ENCODE data around the gene FH.

Gene FH

DNA sequence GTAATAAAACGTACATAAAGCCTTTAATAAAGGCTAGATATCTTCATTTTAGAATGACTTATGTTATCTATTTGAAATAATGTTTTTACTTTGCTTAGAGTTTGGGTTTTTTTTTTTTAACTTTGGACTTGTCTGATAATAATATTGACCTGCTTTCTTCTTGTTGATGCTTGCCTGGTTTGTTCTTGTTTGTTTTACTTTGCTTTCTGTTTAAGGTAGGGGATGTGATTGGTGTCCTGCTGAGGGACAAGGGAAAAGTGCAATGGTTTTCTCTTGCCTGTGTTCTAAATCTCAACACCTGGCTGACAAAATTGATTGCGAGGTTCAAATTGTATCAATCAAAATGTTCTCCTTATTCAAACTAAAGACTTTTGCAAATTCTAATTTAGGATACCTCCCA is 2.2 kb upstream of the FH start:
- no peak for DNase-seq (ENCODE audit: low read depth)

DNA sequence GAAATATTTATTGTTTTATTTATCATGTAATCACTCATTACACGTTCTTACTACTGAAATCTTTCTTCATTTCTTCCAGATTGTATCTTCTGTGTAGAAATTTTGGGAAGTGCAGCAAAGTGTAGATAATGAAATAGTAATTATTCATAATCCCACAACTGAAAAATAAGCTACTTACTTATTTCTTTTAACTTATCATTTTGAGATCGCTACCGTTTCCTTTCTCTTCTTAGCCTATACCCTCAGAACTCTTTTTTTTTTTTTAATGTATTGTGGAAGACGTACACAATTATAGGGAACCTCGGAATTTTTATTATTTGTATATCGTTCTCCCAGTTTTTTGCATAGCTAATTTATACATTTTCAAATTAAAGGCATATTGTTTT is 518 bp upstream of the FH start:
- DNase-seq (ENCODE audit: low read depth), result no peak

GRCh38 chr1:241518476-241519307 is 863 bp downstream of the FH start:
- DNase-seq (ENCODE audit: low read depth), result no peak

- DNase-seq (ENCODE audit: low read depth), result no peak
Measured at GRCh38 chr1:241513378-241513777, 6.2 kb downstream of the FH start.

DNA sequence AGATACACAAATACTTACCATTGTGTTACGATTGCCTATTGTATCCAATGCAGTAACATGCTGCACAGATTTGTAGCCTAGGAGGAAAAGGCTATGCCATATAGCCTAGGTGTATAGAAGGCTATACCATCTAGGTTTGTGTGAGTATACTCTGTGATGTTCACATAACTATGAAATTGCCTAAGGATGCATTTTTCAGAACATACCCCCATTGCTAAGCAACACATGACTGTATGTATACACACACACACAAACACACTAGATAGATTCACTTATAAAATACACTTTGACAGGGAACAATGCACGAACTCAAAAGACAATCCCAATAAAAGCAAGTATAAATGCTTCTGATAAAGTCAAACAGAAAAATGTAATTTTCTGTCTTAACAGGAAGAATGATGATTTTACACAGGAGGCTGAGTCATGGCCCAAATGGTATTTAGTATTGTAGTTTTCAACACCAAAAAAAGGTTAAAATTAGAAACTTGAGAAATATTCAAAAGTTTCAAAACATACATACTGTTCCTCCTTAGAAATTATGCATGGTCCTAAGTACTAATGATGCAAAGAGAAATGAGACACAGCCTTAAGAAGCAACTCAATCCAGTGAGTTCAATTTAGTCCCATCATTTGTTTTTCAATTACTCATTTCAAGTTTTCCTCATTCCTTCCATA is 12.2 kb downstream of the FH start:
- no peak for DNase-seq (ENCODE audit: low read depth)

DNA sequence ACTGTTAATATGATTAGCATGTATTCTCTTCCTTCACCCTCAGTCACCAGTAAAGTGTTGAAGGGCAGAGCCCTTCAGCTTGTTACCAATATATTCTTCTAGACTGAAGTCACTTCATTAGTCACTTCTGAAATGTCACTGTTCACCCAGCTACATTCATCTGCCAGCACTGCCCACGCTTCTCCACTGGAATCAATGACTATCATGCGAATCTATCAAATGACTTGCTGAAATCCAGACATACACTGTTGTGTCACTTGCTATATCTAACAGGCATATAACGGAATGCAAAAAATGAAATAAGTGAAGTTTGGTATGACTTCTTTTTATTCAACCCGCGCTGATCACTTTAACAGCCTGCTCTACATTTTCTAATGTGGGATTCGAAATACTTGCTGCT is 16.1 kb downstream of the FH start:
- no peak for DNase-seq (ENCODE audit: low read depth)

DNA sequence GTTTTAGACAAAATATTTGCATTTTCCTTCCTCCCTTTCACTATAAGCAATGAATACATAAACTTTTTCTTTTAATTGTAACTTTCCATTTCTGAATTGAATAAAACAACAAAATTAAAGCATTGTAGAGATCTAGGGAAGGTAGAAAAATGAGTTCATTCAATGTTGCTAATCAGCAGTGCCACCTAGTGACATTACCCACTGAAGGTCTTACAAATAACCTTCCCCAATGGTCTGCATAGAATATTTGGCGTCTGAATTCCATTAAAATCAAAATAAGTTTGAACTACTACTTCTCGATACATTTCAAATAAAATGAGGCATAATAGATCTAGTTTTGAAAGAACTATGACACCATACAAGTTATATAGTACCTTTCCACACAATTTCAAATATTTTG is 19.6 kb downstream of the FH start:
- no peak for DNase-seq (ENCODE audit: low read depth)

- no peak for DNase-seq (ENCODE audit: low read depth)
Measured at GRCh38 chr1:241495741-241496140, 23.8 kb downstream of the FH start.

DNA sequence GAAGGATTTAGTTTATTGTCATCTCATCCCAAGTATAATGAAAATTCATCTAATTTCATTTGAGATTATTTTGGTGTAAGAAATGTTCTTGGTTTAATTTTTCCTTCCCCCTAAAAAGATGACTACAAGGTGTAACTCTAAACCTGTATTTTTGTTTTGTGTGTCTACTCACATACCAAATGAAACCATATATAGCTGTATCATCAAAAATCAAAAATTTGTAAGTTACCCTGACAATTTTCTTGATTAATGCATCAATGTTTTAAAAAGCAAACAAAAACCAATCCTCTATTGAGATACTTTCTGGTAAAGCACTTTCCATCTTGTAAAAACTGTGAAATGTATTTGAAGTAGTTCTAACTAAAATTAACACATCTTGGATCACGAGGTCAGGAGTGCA is 30.8 kb downstream of the FH start:
- no peak for DNase-seq (ENCODE audit: low read depth)

GRCh38 chr1:241485554-241485992 is 34.0 kb downstream of the FH start:
- DNase-seq (ENCODE audit: low read depth), result no peak

- DNase-seq (ENCODE audit: low read depth), result no peak
Measured at GRCh38 chr1:241485145-241485544, 34.4 kb downstream of the FH start.

DNA sequence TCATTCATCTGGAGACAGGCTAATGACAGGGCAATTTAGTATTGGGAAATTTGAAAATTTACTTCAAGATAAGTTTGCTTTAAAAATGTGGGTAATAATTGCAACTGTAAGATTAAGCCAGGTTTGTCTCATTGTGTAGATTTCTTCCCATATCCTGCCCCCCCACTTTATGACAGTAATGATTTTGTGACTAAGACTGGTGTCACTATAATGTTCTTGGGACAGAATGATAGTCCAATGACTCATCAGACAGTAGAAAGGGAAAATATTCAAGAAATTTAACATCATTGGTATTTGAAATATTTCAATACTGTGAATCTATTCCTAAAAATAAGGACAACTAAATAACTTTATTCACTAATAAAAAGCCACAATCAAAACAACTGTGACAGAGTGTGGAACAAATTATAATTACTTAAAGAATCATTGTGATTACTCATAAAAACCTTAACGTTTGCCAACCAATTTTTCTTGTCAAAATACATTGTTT is 36.7 kb downstream of the FH start:
- peak; percentile 87 for DNase-seq (ENCODE audit: low read depth)

DNA sequence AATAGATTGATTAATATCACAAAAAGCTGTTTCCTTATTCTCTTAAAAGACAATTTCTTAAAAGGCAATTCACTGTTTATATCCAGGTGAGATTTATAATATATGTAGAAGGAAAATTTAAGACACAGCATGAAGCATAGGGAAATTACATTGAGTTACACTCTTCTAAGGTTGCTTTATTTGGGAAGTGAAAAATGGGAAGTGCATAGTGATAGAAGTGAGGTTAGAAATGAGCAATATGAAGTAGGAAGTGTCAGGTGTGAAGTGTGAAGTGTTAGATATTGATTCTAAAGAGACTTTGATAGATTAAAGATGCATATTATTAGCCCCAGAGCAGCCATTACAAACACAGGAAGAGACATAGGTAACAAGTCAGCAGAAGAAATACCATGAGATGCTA is 40.3 kb downstream of the FH start:
- DNase-seq (ENCODE audit: low read depth), result no peak

GRCh38 chr1:241475671-241476070 is 43.9 kb downstream of the FH start:
- DNase-seq (ENCODE audit: low read depth), result no peak

- DNase-seq (ENCODE audit: low read depth), result no peak
Measured at GRCh38 chr1:241473026-241473425, 46.5 kb downstream of the FH start.

GRCh38 chr1:241470908-241471590 is 48.5 kb downstream of the FH start:
- DNase-seq (ENCODE audit: low read depth), result no peak

GRCh38 chr1:241470361-241470760 is 49.2 kb downstream of the FH start:
- no peak for DNase-seq (ENCODE audit: low read depth)

GRCh38 chr1:241465673-241466072 is 53.9 kb downstream of the FH start:
- DNase-seq (ENCODE audit: low read depth), result no peak

DNA sequence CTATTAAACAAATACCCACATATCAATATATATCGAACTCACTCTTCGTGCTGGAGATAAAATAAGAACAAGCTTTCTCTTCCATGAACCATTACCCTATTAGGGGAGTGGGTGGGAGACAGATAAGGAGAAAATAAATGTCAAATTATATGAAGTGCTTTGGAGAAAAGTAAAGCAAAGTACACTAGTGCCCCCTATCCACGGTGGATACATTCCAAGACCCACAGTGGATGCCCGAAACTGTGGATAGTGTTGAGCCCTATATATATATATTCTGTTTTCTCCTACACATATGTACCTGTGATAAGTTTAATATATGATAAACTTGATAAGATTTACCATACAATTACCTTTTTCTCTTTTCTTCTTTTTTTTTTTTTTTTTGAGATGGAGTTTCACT is 54.6 kb downstream of the FH start:
- DNase-seq (ENCODE audit: low read depth), result no peak

GRCh38 chr1:241462391-241462790 is 57.2 kb downstream of the FH start:
- no peak for DNase-seq (ENCODE audit: low read depth)

- DNase-seq (ENCODE audit: low read depth), result no peak
Measured at GRCh38 chr1:241460098-241460873, 59.3 kb downstream of the FH start.

DNA sequence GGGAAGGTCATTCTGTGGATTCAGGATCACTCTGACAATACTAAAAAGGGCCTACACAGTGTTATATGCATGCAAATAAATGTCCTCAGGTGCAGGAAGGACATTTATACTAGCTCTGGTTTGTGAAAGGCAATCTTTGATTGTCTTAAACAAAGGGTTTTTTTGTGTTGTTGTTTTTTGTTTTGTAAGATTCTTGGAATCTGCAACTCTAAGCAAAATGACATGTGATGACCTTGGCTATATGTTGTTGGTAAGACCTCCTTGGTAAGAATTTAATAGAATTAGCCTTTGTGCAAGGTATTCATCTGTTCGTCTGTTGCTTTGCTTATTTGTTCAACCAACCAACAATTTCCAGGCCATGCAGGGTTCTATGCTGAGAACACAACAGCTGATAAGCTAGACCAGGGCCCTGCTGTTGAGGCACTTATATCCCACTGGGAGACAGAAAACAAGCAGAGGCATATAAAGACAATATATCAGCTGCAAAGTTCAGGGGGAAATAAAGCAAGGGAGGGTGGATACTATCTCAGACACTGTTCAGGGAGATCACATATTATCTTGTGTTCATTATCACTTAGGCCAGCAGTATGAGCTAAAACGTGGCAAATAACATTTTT is 60.3 kb downstream of the FH start:
- DNase-seq (ENCODE audit: low read depth), result no peak
